Amniotic stem cell (primary cell): ENCODE results near the gene FAM168B.

Experiments used
- DNase-seq: peaks from one replicate; lab custom pipeline; 2025; lab: John Stamatoyannopoulos, UW

Gene FAM168B

DNA sequence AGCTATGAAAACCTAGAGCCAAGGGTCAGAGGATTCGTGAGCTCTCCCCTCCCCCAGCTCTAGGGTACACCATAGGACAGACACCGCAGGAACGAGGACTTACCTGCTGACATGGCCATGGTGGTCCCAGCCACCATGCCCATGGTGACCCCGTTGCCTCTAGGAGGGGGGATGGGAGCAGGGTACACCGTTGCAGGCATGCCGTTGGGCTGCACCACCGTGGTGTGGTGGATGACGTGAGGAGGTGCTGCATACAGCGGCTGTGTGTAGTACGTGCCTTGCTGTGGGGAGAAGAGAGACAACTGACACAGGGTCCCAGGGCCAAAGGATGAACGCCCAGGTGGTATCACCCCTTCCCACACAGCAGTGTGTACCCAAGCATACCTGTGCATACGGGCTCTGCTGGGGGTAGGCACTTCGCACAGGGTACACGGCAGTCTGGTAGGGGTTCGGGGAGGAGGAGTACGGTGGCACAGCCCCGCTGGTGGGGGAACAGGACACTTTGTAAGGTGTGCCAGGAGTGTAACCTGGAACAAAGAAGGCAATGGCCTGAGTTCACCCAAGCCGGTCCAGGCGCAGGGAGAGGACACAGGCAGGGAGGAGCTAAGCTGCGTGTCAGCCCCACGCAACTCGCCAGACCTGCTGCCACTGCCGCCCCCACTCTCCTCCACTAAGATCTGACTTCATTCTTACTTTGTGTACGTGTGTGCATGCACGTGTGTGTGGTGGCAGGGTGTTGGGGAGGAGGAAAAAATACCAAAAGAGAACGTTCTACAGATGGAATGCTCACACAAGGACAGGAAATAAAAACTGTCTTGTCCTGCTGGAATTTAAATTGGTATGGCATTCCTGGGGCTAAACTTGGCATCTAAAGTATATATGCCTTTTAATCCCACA lies 37.8 kb downstream of the FAM168B start:
- no peak for DNase-seq

DNA sequence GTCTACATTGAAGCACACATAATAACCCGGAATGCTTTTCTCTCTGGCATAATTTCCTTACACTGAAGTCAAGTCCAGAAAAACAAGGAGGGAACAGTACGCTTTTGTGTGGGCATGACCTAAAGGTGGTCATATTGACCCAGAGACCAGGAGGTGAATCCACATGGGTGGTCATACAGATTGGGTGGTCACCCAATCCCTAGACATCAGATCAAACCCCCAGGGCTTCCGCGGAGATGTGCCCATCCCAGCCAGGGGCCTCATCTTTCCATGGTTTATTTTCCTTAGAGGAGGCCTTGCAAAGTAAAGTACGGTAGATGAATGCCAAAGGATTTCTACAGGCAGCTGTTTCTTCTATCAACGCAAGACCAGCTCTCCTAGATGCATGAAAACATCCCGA lies 38.8 kb downstream of the FAM168B start:
- no peak for DNase-seq

DNA sequence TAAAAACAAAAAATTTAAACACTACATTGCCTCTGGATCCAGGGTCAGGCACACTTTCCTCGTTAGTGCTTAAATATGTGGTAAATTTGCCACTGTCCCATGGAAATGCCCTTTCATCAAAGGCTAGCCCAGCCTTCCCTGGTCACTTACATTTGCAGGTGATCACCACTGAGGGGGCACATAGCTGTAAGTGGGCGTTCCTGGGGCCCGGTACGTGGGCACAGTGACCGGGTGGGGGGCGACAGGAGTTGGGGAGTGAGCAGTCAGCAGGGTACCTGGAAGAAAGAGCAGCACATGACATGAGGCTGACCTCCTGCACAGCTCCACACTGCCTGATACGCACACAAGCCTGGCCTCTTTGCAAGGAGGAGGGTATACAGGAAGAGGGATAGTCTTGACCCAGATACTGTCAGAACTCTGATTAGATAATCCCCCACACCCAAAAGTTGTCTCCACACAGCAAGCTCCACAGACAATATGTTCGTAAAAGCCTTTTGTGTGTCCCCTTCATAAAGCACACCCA lies 40.5 kb downstream of the FAM168B start:
- no peak for DNase-seq

DNA sequence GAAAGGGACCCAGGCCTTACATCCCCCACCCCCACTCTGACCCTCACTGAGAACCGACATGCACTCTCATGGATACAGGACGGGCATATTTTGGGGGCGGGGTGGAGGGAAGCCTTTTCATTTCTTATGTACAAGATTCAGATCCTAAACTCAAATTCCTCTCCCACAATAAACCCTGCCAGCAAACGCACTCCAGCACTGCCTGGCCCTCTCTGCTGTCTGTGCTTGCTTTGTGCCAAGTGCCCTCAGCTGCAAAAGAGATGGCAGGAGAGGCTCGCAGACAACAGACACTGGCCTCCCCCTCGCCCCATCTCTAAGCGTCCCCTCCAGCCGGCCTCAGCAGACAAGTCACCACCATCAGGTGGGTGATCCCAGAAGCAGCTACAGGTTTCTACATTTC lies 42.4 kb downstream of the FAM168B start:
- DNase-seq: no peak

DNA sequence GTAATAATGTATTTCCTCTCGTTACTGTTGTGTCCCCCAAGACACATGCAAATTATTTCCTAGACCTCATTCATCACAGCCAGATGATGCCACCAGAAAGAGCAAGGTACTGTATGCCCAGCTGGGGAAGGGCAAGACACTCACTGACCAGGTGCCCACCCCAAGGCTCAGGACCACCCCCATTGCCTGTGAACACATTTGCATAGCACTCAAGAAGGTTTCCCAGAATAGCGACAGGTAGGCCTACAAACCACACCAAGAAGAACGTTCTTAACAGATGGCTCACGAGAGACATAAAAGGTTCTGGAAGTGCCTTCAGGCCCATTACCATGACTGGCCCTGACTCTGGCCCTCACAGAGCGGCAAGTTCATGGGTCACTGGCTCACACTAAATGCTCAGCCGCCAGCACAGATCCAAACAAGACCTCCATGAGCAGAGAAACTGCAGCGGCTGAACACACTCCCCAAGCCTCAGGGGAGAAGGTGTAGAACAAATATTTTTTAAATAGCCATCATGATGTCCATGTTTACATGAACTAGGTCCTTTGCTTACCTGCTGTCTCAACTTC lies 44.0 kb downstream of the FAM168B start:
- no peak for DNase-seq

DNA sequence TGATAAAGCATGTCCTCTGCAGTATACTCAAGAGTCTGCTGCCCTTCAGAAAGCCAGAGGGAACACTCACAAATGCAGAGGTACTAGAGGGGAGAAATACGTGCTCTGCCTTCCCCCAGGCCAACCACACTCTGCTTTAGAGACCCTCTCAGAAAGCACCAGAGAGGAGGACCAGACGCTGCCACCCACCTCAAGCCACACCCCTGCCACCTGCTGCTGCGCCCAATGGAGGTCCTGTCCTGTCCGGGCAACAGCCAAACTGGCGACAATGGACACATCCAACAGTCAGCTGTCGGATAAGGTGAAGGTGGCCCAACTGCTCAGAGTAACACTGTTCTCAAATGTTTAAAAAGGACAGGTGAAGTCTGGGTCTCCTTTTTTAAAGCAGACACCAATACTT lies 44.6 kb downstream of the FAM168B start:
- DNase-seq: no peak

DNA sequence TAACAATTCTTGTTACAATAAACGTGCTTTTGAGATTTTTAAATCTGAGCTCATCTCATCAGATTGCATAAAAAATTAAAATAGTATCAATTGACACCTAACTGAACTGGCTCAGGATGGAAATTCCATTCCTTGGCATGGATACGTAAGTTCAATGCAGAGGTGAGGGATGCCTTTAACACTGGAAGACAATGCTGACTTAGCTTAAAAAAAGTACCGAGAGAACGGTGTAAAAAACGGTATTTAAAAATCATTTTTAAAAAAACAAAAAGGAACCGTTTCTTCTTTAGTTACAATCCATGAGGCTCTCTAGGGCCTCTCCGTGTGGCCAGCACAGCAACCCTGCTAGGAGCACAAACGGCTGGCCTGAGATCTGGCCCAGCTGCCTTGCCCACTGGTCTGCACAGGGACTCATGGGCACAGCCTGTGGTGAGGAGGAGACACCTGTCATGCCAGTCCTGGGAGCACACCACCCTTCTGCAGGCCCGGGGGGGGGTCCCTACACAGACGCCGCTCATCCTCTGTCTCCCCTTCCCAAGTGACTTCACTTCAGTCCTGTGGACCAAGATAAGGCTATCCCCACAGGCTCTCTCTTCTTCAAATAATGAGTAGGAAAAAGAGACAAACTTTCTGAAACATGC lies 45.2 kb downstream of the FAM168B start:
- no peak for DNase-seq

DNA sequence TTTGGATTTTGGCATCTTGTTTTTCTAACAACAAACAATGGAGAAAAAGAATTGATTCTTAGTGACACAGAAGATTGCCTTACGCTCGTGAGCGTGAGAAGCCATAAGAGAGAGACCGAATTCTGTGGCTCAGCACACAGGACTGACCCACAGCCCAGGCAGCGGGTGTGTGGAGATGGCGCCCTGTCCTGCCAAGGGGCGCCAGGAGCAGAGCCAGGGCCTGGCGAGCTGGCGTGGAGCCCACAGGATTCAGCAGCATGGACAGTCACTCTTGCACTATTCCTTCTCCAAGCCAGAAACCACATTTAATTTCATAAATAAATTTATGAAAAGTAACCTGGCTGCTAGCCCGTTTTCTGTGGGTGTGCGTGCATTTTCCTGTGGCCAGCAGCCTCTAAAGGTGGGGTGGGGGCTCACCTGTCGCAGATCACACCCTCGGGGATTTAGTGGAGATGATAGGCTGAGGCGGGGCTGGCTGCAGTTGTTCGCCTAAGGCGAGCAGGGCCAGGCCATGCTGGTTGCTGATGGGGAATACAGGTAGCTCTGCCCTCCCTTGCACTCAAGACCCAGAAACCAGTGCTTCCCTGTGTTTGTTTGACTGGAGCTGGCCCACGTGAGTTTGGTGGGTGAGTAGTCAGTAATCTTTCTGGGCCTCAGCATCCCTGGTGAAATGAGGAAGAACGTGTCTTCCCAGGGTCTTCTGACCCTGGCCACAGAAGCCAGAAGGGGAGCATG lies 46.2 kb downstream of the FAM168B start:
- no peak for DNase-seq

DNA sequence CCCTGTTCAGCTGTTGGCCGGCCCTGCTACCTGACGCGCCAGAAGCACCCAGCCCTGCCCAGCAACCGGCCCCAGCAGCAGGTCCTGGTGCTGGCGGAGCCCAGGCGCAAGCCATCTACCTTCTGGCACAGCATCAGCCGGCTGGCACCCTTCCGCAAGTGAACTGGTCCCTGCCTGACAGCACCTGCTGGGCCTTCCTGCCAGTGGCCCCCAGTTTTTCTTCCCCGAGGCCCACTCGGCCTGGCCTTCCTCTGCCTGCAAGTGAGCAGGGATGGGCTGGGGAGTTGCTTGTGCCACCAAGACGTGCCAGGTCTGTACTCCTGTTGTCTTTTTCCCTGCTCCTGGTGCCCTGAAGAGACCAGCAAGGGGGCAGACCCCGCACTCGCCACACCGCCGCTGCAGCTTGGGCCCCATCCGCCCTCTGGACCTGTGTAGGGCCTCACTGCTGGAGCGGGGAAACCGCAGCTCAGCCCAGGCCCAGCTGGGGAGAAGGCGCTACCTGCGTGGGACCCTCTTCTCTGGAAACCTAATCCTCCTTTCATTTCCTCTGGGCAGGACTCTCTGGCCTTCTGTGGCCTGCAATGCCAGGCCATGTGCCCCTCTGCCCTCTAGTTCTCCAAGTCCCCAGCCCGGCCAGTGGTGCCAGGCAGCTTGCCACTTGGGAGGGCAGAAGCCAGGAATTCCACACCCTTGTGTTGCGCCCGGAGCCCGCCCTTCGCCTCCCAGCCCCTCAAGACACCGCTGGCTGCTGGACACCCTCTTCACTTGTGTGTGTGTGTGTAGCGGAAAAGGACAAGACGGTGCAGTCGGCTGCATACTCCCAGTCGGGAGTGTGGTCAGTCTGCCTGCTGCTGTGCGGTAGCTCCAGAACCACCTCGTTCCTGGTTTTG lies 47.0 kb downstream of the FAM168B start:
- DNase-seq: no peak

DNA sequence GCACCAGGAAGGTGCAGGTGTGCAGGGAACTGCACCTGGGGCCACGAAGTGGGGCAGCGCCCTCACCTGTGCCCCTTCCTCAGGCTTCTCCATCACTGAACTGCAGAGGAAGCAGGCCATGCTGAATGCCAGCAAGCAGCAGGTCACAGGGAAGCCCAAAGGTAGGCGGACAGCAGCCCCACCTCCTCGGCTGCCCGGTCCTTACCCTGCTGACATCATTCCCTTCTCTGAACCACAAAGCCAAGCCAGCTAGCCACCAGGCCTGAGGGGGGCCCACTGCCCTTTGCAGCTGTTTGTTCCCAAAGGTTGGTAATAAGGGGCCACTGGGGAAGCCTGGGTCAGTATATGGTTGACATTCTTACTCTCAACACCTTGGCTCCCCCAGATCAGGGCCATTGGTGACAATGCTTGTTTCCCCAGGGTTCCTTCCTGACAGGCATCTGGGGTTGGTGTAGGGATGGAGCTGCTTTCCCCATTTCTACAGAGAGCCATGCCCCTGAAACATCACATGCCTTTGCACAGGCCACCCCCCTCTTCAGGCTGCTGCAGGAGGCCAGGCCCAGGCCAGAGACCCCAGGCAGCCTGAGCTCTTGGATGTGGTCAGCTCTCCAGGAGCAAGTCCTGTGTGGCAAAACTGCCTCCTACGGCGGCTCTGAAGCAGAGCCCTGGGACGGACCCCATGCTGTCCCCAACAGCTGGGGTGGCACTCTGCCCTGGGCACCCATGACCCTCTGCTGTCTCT lies 47.8 kb downstream of the FAM168B start:
- no peak for DNase-seq

DNA sequence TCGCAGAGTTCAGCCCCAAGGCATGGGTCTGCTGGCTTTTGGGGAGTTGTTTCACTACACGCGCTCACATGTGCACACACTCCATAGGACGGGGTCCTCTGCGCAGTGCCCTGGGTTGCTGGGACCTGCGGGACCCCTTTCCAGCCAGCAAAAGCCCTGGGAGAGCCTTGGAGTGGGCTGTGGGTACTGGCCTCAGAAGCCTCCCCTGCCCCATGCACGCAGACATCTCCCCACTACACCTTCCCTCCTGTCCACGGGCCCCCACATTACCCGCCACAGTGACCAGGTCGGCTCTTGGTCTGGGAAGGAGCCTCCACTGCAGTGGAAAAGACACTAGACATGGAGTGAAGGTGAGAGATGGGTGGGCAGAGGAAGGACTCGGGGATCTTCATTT lies 48.5 kb downstream of the FAM168B start:
- DNase-seq: no peak

DNA sequence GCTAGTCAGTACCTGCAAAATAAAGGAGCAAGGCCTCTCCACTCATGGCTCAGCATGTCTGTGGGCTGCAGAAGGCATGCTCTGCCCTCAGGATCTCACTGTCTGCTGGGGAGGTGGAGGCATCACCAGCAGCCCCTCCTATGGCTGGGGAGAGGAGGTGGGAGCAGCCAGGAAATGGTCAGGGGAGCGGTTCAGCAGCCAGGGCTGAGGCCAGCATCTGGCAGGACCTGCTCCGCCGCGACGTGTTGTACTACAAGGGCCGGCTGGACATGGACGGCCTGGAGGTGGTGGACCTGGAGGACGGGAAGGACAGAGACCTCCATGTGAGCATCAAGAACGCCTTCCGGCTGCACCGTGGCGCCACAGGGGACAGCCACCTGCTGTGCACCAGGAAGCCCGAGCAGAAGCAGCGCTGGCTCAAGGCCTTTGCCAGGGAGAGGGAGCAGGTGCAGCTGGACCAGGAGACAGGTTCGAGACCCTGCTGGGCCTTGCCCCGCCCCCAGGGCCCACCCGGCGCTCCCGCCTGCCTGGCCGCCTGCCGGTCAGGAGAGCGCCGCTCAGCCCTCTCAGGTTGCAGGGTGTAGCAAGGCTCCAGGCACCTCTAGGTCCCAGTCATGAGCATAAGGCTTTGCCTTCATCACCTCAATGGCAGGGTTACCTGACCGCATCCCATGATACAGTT lies 49.0 kb downstream of the FAM168B start:
- no peak for DNase-seq

DNA sequence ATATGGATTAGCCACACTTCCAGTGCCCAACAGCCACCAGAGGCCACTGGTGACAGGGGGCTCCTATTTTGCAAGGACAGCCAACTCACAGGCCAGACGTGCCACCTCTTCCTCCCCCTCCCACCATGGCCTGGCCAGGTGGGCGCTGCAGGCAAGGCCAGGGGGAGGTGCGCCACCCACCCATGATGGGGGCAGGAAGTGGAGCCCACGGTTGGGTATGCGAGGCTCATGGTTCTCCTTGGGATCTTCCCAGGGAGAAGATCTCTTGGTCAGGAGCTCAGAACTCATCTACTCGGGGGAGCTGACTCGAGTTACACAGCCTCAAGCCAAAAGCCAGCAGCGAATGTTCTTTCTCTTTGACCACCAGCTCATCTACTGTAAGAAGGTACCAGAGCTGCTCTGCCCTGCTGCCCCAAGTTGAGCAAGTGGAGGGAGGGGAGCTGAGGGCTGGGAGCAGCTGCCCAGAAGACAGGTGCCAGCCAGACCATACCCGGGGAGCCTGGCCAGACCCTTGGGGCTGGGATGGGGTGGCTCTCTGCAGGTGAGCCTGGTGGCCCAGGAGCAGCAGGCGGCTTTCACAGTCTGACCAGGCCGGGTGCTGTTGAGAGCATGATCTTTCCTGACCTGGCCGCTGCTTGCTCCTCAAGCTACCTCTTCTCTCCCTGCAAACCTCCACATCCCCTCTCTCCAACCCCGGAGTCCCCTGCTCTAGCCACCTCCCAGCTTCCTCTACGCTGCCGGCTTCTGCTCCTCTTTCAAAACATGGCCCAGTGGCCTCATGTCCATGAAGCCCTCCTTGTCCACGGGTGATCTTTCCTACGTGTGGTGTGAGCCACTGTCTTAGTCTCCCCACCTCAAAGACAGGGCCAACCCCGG lies 49.8 kb downstream of the FAM168B start:
- DNase-seq: no peak

DNA sequence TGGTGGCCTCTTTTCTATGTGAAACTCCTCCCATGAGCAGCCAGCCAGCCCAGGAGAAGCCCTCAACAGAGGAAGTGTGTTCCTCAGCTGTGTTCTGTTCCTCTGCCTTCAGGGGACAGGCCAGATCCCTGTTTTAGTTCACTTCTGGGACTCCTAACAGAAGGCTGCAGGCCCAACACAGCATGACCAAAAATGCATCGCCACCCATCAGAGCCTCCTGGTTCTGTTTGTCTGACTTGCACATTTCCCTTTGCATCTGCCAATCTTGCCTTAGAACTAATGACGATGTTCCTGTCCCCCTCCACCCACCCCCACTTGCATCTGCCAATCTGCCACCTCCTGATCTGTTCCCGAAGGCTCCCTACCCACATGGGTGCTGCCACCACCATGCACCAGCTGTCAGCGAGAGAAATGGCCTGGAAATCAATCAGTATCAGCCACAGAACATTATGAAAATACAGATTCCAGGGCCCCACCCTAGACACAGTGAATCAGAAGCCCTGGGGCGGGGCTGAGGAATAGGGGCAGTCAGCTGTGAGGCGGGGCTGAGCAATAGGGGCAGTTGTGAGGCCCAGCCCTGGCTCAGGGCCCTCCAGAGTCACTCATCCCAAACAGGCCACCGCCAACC lies 51.0 kb downstream of the FAM168B start:
- no peak for DNase-seq

DNA sequence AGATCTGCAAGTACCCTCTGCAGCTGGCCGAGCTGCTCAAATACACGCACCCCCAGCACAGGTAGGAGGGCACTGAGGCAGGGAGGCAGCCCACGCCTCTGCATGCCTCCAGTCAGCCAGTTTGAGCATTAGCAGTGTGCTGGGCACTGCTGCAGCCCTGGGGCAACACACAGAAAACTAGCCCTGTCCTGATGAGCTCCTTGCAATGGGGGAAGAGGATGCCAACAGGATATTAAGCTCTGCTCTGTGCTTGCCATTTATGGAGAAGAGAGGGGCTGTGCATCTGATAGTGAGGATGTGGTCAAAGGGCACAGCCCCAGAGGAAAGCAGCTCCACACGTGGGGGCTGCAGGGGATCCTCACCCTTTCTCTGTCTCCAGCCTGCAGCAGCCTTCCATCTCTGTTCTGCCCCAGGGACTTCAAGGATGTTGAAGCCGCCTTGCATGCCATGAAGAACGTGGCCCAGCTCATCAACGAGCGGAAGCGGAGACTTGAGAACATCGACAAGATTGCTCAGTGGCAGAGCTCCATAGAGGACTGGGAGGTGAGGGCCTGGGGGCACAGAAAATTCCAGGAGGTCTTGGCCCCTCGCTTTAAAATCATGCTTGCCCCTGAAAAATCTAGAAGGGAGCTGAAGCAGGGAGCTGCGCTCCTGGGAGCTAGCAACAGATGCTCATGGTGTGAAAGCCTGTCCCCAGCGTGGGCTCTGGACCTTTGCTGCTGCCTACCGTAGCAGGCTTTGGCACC lies 51.7 kb downstream of the FAM168B start:
- no peak for DNase-seq

DNA sequence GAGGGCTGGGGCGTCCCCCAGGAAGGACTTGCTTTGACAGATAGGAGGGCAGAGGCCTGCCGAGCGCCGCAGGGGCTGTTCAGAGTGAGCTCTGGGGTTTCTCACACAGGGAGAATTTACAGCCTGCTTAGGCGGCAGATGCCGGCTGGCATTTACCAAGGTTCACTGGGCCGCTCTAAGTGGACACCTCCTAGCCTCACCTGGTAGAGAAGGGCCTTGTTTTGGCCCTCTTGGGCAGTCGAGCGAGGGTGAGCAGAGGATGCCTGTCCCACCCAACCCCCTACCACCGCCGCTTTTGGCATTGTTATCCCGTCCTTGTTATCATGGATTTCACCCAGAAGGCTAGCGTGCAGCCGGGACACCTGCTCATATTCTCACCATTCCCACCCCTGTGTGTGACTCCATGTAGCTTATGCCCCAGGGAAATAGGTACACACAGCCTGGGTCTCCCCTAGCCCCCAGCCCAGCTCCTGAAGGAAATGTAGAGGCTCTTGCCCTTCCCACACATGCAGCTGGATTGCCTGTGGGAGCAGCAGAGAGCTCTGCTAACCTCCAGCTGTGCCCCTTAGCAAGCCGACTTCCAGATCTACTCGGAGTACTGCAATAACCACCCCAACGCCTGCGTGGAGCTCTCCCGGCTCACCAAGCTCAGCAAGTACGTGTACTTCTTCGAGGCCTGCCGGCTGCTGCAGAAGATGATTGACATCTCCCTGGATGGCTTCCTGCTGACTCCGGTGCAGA lies 52.4 kb downstream of the FAM168B start:
- no peak for DNase-seq
